ENCODE data around the gene AGMO. TPM values are rescaled to one million over a fixed set of nuclear protein-coding genes. Genes with fewer than 3 reads are reported as not detected.

The AGMO gene
- total RNA-seq, 1 experiment from 2014 or later = not detected

DNA sequence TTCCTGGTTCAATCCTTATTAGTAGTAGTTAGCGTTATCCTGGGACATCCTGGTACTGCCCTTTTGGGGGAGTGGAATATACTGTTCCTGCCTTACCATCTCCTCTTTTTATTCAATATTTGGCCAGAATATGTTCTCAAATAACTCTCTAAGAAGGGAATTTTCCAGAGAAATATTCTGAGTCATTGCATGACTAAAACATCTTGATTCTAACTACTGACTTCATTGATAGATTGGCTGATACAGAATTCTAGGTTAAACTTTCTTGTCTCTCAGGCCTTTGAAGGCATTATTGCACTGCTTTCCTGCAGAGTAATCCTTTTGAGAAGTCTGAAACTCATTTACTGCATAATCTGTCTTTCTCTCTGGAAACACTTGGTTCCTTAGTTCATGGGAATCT, 383.8 kb downstream of the AGMO start:
- no peaks in the 10 kb centered on the region for H4K20me1 ChIP-seq (ENCODE audit: insufficient read depth)
- RAD21 ChIA-PET (ENCODE audit: low non-redundant PET in 1 of 2, low total read pairs in 2 of 2, uncharacterized antibody in 2 of 2, unreplicated experiment in 2 of 2) = no interaction called here
- no peak overlapping the region for H3K4me2 ChIP-seq (ENCODE audit: low read length)
- H3K27me3 ChIP-seq (ENCODE audit: insufficient read depth, low read length) = no peaks in the 10 kb centered on the region
- no peaks in the 10 kb centered on the region for H3K36me3 ChIP-seq (ENCODE audit: control insufficient read depth in 1 of 2, insufficient read depth in 2 of 2, low read length in 2 of 2)
- no peak overlapping the region for H2AFZ ChIP-seq (ENCODE audit: low read depth, low read length, poor library complexity, severe bottlenecking)
- H3K9me2 ChIP-seq (ENCODE audit: insufficient read depth) = no peaks in the 10 kb centered on the region
- CTCF ChIA-PET = no interaction called here
- POLR2A ChIA-PET = no interaction called here
- no TSS peak for BruUV-seq (replicated peaks)
- ATAC-seq = no peak
- H3K9me3 ChIP-seq (ENCODE audit: control insufficient read depth in 1 of 2, insufficient read depth in 1 of 2, low read depth in 1 of 2, low read length in 2 of 2) = no peaks in the 10 kb centered on the region
- intact Hi-C loops (cut with micrococcal nuclease) = no loop called here
- H3K79me2 ChIP-seq (ENCODE audit: insufficient read depth, low read length) = no peaks in the 10 kb centered on the region
- H3K27ac ChIP-seq (ENCODE audit: low read depth, low read length) = no peak overlapping the region
- no peak for DNase-seq (ENCODE audit: low read depth, low spot score)
- no peak overlapping the region for H3K9ac ChIP-seq (ENCODE audit: low read length)
- H3K4me1 ChIP-seq (ENCODE audit: control insufficient read depth in 1 of 2, insufficient read depth in 2 of 2, low read length in 2 of 2) = no peaks in the 10 kb centered on the region
- no peak overlapping the region for H3K4me3 ChIP-seq (replicated peaks in 1 of 2; ENCODE audit: low read depth in 1 of 2, low read length in 2 of 2)
- TF ChIP-seq EGR1 (IDR thresholded peaks at IDR 0.05; ENCODE audit: low read depth) (no peak), JUND (IDR thresholded peaks at IDR 0.05) (no peak), CBX3 (IDR thresholded peaks at IDR 0.05; ENCODE audit: low read depth) (no peak), SP1 (IDR thresholded peaks at IDR 0.05; ENCODE audit: low read depth) (no peak), SRF (IDR thresholded peaks at IDR 0.05; ENCODE audit: low read depth) (no peak), ZNF274 (IDR thresholded peaks at IDR 0.05; ENCODE audit: low read depth, low read length) (no peak), SIN3A (IDR thresholded peaks at IDR 0.05; ENCODE audit: low read depth) (no peak), RAD21 (IDR thresholded peaks at IDR 0.05; ENCODE audit: low read depth) (no peak), ZFX (IDR thresholded peaks at IDR 0.05) (no peak)
- TF ChIP-seq, protein P1, sequence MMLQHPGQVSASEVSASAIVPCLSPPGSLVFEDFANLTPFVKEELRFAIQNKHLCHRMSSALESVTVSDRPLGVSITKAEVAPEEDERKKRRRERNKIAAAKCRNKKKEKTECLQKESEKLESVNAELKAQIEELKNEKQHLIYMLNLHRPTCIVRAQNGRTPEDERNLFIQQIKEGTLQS (IDR thresholded peaks at IDR 0.05) = no peak

DNA sequence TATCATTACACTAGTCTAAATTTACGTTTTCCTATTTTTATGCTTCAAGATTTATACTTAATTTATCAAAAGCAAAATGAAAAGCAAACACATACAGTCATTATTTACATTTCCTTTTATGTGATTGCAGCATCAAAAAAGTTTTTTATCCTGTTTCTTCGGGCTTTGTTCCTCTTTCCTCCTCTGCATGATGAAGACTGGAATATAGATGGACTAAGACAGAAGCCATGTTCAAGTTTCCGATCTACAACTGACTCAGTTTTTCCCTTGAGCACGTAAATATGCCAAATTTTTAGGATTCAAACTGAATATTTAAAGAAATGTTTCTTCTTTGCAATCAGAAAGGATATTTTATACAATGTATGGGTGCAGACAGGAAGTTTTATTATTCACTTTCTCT, 385.7 kb downstream of the AGMO start:
- CTCF ChIA-PET = no interaction called here

More for the DNA sequence above, 385.7 kb downstream of the AGMO start:
- Histone ChIP-seq H4K20me1 (ENCODE audit: insufficient read depth) (no peaks in the 10 kb centered on the region), H3K27ac (ENCODE audit: low read depth, low read length) (no peak overlapping the region), H3K27me3 (ENCODE audit: insufficient read depth, low read length) (no peaks in the 10 kb centered on the region), H3K36me3 (ENCODE audit: control insufficient read depth in 1 of 2, insufficient read depth in 2 of 2, low read length in 2 of 2) (no peaks in the 10 kb centered on the region), H3K9me3 (ENCODE audit: control insufficient read depth in 1 of 2, insufficient read depth in 1 of 2, low read depth in 1 of 2, low read length in 2 of 2) (no peaks in the 10 kb centered on the region), H3K79me2 (ENCODE audit: insufficient read depth, low read length) (no peaks in the 10 kb centered on the region), H3K9ac (ENCODE audit: low read length) (no peak overlapping the region), H3K9me2 (ENCODE audit: insufficient read depth) (no peaks in the 10 kb centered on the region), H2AFZ (ENCODE audit: low read depth, low read length, poor library complexity, severe bottlenecking) (no peak overlapping the region), H3K4me1 (ENCODE audit: control insufficient read depth in 1 of 2, insufficient read depth in 2 of 2, low read length in 2 of 2) (no peaks in the 10 kb centered on the region), H3K4me2 (ENCODE audit: low read length) (no peak overlapping the region), H3K4me3 (replicated peaks in 1 of 2; ENCODE audit: low read depth in 1 of 2, low read length in 2 of 2) (no peak overlapping the region)
- DNase-seq (ENCODE audit: low read depth, low spot score) (no peak), ATAC-seq (no peak)
- intact Hi-C loops (cut with micrococcal nuclease) = no loop called here
- ChIA-PET RAD21 (ENCODE audit: low non-redundant PET in 1 of 2, low total read pairs in 2 of 2, uncharacterized antibody in 2 of 2, unreplicated experiment in 2 of 2) (no interaction called here), POLR2A (no interaction called here)
- no peak for TF ChIP-seq EZH2phosphoT487 (IDR thresholded peaks at IDR 0.05; ENCODE audit: borderline replicate concordance)
- TF ChIP-seq, protein P1 (IDR thresholded peaks at IDR 0.05) = no peak
- TF ChIP-seq, protein P2, sequence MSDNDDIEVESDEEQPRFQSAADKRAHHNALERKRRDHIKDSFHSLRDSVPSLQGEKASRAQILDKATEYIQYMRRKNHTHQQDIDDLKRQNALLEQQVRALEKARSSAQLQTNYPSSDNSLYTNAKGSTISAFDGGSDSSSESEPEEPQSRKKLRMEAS (IDR thresholded peaks at IDR 0.05) = no peak
- no peak for TF ChIP-seq ZNF274 (IDR thresholded peaks at IDR 0.05; ENCODE audit: low read depth, low read length)
- TF ChIP-seq EGR1 (IDR thresholded peaks at IDR 0.05; ENCODE audit: low read depth) = no peak
- no peak for TF ChIP-seq RAD21 (IDR thresholded peaks at IDR 0.05; ENCODE audit: low read depth)
- no peak for TF ChIP-seq ZFX (IDR thresholded peaks at IDR 0.05)
- no TSS peak for BruUV-seq (replicated peaks)
